Measurements from ENCODE around the gene PPAT.

DNA sequence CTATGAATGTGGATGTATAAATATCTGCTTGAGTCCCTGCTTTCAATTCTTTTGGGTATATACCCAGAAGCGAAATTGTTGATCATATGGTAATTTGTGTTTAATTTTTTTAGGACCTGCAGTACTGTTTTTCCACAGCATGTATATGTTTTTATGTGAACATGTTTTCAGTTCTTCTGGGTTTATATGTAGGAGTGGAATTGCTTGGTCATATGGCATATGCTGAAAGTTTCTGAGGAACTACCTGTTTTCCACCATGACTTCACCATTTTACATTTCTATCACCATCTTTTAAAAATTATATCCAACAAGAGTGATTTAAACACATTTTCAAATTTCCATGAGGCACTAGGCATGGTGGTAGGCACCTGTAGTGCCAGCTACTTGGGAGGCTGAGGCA lies 8.2 kb downstream of the PPAT start:
- TF ChIP-seq EZH2 (IDR thresholded peaks at IDR 0.05; ENCODE audit: insufficient read depth, poor library complexity, severe bottlenecking) (no peak), EZH2phosphoT487 (IDR thresholded peaks at IDR 0.05; ENCODE audit: insufficient read depth, low read depth) (no peak)

Data from GM23248 (cell line).